ENCODE measurements around the gene PIP5K1C. TPM values are rescaled to one million over a fixed set of nuclear protein-coding genes. Genes with fewer than 3 reads are reported as not detected.

PIP5K1C gene
- total and polyA plus RNA-seq, 10 of the 15 experiments (the other 5 are each of a cell fraction or from before 2014, with no cell fraction given): 0.39 to 19.6 (median 5.3) TPM

DNA sequence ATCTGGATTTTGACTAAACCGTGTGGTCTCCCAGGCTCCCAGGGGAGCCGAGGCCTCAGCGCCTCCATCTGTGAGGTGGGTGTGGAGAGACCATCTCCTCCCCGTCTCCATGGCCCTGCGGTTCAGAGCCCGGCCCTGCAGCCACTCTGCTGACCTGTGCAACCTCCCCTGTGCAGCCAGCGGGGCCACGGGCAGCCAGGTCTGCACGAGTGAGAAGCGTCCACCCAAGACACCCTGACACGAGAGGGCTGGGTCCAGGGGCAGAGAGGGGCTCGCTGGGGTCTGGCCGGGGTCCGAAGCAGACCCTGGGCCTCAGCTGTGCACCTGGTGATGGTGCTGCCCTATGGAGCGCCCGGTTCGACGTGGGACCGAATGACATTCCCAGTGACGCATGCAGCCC is 63.3 kb downstream of the PIP5K1C start (continued):
- TF ChIP-seq NKRF (conservative IDR thresholded peaks at IDR 0.05) (no peak), MYB (IDR thresholded peaks at IDR 0.05; ENCODE audit: borderline replicate concordance, low read depth, low read length) (no peak), MTA2 (IDR thresholded peaks at IDR 0.05; ENCODE audit: low read depth) (no peak)

DNA sequence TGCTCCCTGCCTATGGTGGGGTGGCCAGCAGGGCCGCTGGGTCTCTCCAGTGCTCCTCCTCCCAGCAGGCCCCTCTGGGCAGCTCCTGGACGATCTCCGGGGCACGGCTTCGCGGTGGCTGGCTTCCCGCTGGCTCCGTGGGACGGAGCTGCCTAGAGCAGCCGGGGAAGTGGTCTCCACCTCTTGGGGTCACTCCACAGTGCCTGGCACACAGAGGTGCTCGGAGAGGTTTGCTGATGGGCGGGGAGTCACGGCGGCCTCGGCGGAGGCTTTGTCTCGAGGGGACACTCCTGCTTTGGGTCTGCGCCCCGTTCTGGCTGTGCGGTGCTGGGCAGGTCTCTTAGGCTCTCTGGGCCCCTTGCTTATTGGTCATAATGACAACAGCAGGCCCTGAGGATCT is 63.8 kb downstream of the PIP5K1C start:
- ChIA-PET POLR2A (no interaction called here), RAD21 (ENCODE audit: unreplicated experiment) (no interaction called here), CTCF (no interaction called here), SMC1A (ENCODE audit: uncharacterized antibody, unreplicated experiment) (no interaction called here)
- intact Hi-C loops (cut with micrococcal nuclease; ENCODE audit: unreplicated experiment) (no loop called here), in situ Hi-C loops (cut with MboI) (no loop called here)
- WGBS (ENCODE audit: insufficient coverage, insufficient replicate concordance, low lambda C conversion rate, missing lambda C conversion rate): 92% methylated on average over 20 of the region's 20 CpGs
- no peaks in the 10 kb centered on the region for H3K9me3 ChIP-seq (replicated peaks; ENCODE audit: control insufficient read depth, insufficient read depth, low read length)
- no peaks in the 10 kb centered on the region for H3K79me2 ChIP-seq (ENCODE audit: control insufficient read depth, insufficient read depth, low read length)
- no peaks in the 10 kb centered on the region for H3K27me3 ChIP-seq (replicated peaks in 1 of 2; ENCODE audit: control insufficient read depth in 2 of 2, insufficient read depth in 2 of 2, low read length in 1 of 2)
- H3K27ac ChIP-seq (ENCODE audit: control insufficient read depth, insufficient read depth): no peak overlapping the region
- H3K4me2 ChIP-seq (ENCODE audit: control insufficient read depth, insufficient read depth): no peak overlapping the region
- no peak for FAIRE-seq
- ATAC-seq: no peak
- no peaks in the 10 kb centered on the region for H3K4me1 ChIP-seq (ENCODE audit: control insufficient read depth, insufficient read depth, low read length)
- no peaks in the 10 kb centered on the region; a peak in 1 of 4 replicates for H3K36me3 ChIP-seq (ENCODE audit: control insufficient read depth in 2 of 2, insufficient read depth in 2 of 2, low read length in 1 of 2)
- DNase-seq (ENCODE audit: low read depth, low spot score): no peak
- H2AFZ ChIP-seq (ENCODE audit: control insufficient read depth, low read depth, low read length): no peak overlapping the region
- no peak overlapping the region for H3K4me3 ChIP-seq
- no peaks in the 10 kb centered on the region for H4K20me1 ChIP-seq (ENCODE audit: control insufficient read depth, insufficient read depth)
- no peak overlapping the region for H3K9ac ChIP-seq (ENCODE audit: control insufficient read depth, insufficient read depth, low read length)
- BruUV-seq (replicated peaks): no TSS peak
- TF ChIP-seq CREM (IDR thresholded peaks at IDR 0.05; ENCODE audit: low read depth): no peak
- no peak for TF ChIP-seq SREBF1 (IDR thresholded peaks at IDR 0.05; ENCODE audit: low read length)
- no peak for TF ChIP-seq ZNF217 (IDR thresholded peaks at IDR 0.05)
- no peak for TF ChIP-seq TBL1XR1 (IDR thresholded peaks at IDR 0.05; ENCODE audit: low read depth, low read length)
- TF ChIP-seq IRF4 (IDR thresholded peaks at IDR 0.05; ENCODE audit: low read depth, low read length): no peak
- TF ChIP-seq BCL11A (IDR thresholded peaks at IDR 0.05; ENCODE audit: low read depth, low read length): no peak
- no peak for TF ChIP-seq EP300 (IDR thresholded peaks at IDR 0.05; ENCODE audit: borderline replicate concordance in 1 of 2, control insufficient read depth in 1 of 2, low read depth in 2 of 2, low read length in 2 of 2)
- no peak for TF ChIP-seq GABPA (IDR thresholded peaks at IDR 0.05; ENCODE audit: low read depth)
- TF ChIP-seq BCL3 (IDR thresholded peaks at IDR 0.05; ENCODE audit: borderline replicate concordance, insufficient read depth, low read depth, low read length, poor library complexity, severe bottlenecking): no peak
- TF ChIP-seq MEF2B (IDR thresholded peaks at IDR 0.05; ENCODE audit: partially characterized antibody, poor library complexity, severe bottlenecking): no peak
- no peak for TF ChIP-seq SKIL (IDR thresholded peaks at IDR 0.05; ENCODE audit: low read depth, poor library complexity, severe bottlenecking)
- TF ChIP-seq EED (IDR thresholded peaks at IDR 0.05; ENCODE audit: low read depth): no peak
- TF ChIP-seq, protein P1, sequence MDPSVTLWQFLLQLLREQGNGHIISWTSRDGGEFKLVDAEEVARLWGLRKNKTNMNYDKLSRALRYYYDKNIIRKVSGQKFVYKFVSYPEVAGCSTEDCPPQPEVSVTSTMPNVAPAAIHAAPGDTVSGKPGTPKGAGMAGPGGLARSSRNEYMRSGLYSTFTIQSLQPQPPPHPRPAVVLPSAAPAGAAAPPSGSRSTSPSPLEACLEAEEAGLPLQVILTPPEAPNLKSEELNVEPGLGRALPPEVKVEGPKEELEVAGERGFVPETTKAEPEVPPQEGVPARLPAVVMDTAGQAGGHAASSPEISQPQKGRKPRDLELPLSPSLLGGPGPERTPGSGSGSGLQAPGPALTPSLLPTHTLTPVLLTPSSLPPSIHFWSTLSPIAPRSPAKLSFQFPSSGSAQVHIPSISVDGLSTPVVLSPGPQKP (IDR thresholded peaks at IDR 0.05; ENCODE audit: low read depth, low read length): no peak
- no peak for TF ChIP-seq ZSCAN29 (IDR thresholded peaks at IDR 0.05)
